Heart left ventricle (tissue), 16 donors: ENCODE data around the gene SECTM1. TPM values are rescaled to one million over a fixed set of nuclear protein-coding genes. Genes with fewer than 3 reads are reported as not detected.

Experiments used
- ATAC-seq, 4 donors: fragments of 200-7000 bp; cut with Tn5 transposase; one replicate each; pipeline ENCODE4 v1.9.1; 2020 to 2022; ENCODE audit warnings: moderate library complexity in 4 of 4, mild to moderate bottlenecking in 3 of 4, moderate number of reproducible peaks in 1 of 4
- DNase-seq, 5 donors: peaks; one replicate each; pipeline ENCODE4 v3.0.0-alpha.2; 2020
- H3K27ac ChIP-seq, 12 donors: fragments of 200-600 bp; sonication (generic) in 4 of 12; one replicate each; pipeline versions ENCODE4 v1.5.0 to v1.8.0; 2016 to 2022; ENCODE audit warnings: mild to moderate bottlenecking in 2 of 12
- H3K27me3 ChIP-seq, 9 donors: fragments of 200-600 bp; sonication (generic) in 2 of 9; one replicate each; pipeline versions ENCODE4 v1.5.1 to v1.8.0; 2016 to 2022; ENCODE audit warnings: mild to moderate bottlenecking in 3 of 9
- H3K36me3 ChIP-seq, 9 donors: fragments of 200-600 bp; sonication (generic) in 2 of 9; one replicate each; pipeline versions ENCODE4 v1.5.0 to v1.8.0; 2018 to 2022; ENCODE audit warnings: mild to moderate bottlenecking in 2 of 9
- H3K4me1 ChIP-seq, 12 donors: fragments of 200-600 bp; sonication (generic) in 4 of 12; one replicate each; pipeline versions ENCODE4 v1.5.0 to v1.8.0; 2016 to 2022; ENCODE audit warnings: mild to moderate bottlenecking in 3 of 12
- H3K4me3 ChIP-seq, 12 donors: fragments of 200-600 bp; sonication (generic) in 4 of 12; one replicate each; pipeline versions ENCODE4 v1.5.0 to v1.8.0; 2017 to 2022; ENCODE audit warnings: mild to moderate bottlenecking in 9 of 12, moderate library complexity in 4 of 12
- H3K9me3 ChIP-seq, 12 donors: fragments of 200-600 bp; sonication (generic) in 4 of 12; one replicate each; pipeline versions ENCODE4 v1.5.0 to v1.8.0; 2016 to 2022; ENCODE audit warnings: mild to moderate bottlenecking in 1 of 12
- POLR2A ChIP-seq, 2 donors: fragments of 450-650 bp; IDR thresholded peaks; one replicate each; pipeline ENCODE4 v1.6.1; 2017; ENCODE audit warnings: antibody characterized with exemption in 2 of 2, mild to moderate bottlenecking in 2 of 2, moderate library complexity in 2 of 2
- WGBS, 4 donors: extraction: QIAGEN DNeasy Blood & Tissue Kit in 2 of 4; methylation state at CpG; one replicate each; pipeline versions ENCODE4 v1.1.5 to v1.1.7; 2013 to 2018; 5-methylcytosine and 5-hydroxymethylcytosine counted together
- intact Hi-C, 10 donors: fragments of 100-400 bp; cut with DNase I; formaldehyde crosslinking; loops; one replicate each; pipeline versions ENCODE4 v1.11.1 to v1.14.2; 2022
- polyA plus RNA-seq, 2 donors: library from polyadenylated mRNA; stranded (reverse); fragments of 200-250 nt; gene quantifications; one replicate each; pipeline ENCODE4 v1.2.3, GENCODE V29; 2013
- total RNA-seq, 9 donors: library from RNA; depleted of rRNA in 2 of 9; stranded (reverse); fragments of >200 nt in 2 of 9; fragmentation: NEBNext Ultra II Directional in 3 of 9; extraction: Animal tissue kit (Norgen Biotek cat#: 25700) in 3 of 9; gene quantifications; one replicate each; pipeline versions ENCODE4 v1.1.0 to v1.2.4, GENCODE V29; 2016 to 2023
- TF ChIP-seq, protein P1 (sequence below), 12 donors: fragments of 200-600 bp; sonication (generic) in 4 of 12; IDR thresholded peaks; one replicate each; pipeline versions ENCODE4 v1.5.0 to v1.8.0; 2018 to 2022; ENCODE audit warnings: antibody characterized with exemption in 12 of 12, mild to moderate bottlenecking in 5 of 12
- donor health status: ischemic (EF 13 %, LVEDD 7.1; RV severe dilation, severe dysfunction).
- donor health status: healthy with polysubstance abuse.
- donor health status: DM: no; HTN: yes; CAD: no.
- donor health status: DM: no; HTN: no; CAD: no.
- donor health status: ischemic (EF 25% LVEDD 6.9; RV normal size, moderate dysfunction).
- donor health status: ischemic (EF 25% LVEDD 5.7; RV mildly dilated, moderate dysfunction).
- donor health status: healthy.
- donor health status: DM: yes; HTN: yes; CAD: no.
- donor health status: ischemic (EF 35%, LVEDD 5.7; RV mildly dilated, moderate dysfunction).
- donor health status: nonischemic (EF 11% LVEDD 7.7; RV severe dilation, severe dysfunction).
- donor health status: DM: yes; HTN: yes; CAD: no.
- donor health status: PGD.
- donor health status: ischemic (EF 29% LVEDD 5.4; RV normal size, mild dysfunction).
- donor health status: nonischemic (EF 23%, LVEDD 6.1; RV moderate dilation, normal function).

Gene SECTM1
- total and polyA plus RNA-seq, 11 donors: 2.3 to 41.6 (median 3.4) TPM

DNA sequence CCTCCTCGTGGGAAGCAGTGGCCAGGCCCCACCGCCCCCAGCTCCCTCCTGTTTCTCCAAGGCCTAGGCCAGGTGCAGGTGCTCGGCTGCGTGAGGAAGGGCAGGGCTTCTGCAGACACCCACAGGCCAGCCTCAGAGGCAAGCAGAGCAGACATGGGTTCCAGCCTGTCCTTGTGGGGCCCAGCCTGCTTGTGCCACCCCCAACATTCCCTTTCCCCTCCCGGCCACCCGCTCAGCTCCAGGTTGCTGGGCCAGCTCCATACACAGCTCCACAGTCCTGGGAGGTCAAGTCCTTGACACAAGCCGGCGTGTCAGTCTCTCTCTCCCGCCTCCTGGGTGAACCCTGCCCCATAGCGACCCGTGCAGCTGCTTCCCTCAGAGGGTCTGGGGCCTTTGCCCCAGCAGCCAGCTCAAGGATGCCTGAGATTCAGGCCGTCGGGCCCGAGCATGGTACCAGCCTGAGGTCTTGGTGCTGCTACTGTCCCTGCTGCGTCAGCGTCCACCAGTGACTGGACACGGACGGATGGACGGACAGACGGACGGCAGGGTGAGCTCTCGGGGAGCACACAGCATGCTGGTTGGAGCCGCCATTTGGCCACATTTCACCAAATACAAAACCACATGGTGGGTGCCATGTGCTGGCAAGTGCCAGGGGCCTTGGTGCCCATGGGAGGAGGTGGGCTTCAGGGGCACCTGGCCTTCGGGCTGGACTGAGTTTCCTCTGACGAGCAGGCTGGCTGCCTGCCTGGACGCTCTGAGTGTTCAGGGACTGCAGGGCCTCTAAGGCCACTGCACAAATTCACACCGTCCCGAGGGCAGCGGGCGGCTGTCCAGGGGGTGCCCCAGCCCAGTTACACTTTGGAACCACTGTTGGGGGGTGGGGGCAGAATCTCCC lies 8.0 kb downstream of the SECTM1 start:
- no peak overlapping the region for H3K27ac ChIP-seq
- no peak for TF ChIP-seq POLR2A (IDR thresholded peaks at IDR 0.05)
- TF ChIP-seq, protein P1, sequence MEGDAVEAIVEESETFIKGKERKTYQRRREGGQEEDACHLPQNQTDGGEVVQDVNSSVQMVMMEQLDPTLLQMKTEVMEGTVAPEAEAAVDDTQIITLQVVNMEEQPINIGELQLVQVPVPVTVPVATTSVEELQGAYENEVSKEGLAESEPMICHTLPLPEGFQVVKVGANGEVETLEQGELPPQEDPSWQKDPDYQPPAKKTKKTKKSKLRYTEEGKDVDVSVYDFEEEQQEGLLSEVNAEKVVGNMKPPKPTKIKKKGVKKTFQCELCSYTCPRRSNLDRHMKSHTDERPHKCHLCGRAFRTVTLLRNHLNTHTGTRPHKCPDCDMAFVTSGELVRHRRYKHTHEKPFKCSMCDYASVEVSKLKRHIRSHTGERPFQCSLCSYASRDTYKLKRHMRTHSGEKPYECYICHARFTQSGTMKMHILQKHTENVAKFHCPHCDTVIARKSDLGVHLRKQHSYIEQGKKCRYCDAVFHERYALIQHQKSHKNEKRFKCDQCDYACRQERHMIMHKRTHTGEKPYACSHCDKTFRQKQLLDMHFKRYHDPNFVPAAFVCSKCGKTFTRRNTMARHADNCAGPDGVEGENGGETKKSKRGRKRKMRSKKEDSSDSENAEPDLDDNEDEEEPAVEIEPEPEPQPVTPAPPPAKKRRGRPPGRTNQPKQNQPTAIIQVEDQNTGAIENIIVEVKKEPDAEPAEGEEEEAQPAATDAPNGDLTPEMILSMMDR (IDR thresholded peaks at IDR 0.05): no peak
- H3K4me3 ChIP-seq: no peak overlapping the region
- intact Hi-C loops: loop anchor here in 3 of 10 donors (10.0 kb wide), 3 partner anchors 91 to 291 kb away; partner anchors contain the start of genes DCXR (in 1 of the 3) and RAC3 (in 1 of the 3)
- ATAC-seq (no peak), DNase-seq (no peak)
- H3K4me1 ChIP-seq: peaks cover 0 to 20% (median 10%) of the 10 kb centered on the region in 12 donors
- H3K36me3 ChIP-seq: peaks cover 0 to 28% (median 0%) of the 10 kb centered on the region in 9 donors
- H3K9me3 ChIP-seq: no peaks in the 10 kb centered on the region
- H3K27me3 ChIP-seq: peaks cover 0 to 37% (median 0%) of the 10 kb centered on the region in 9 donors
- 90 to 96% (median 92%) methylated on average over 20 to 30 of the region's 30 CpGs for WGBS, 4 donors

DNA sequence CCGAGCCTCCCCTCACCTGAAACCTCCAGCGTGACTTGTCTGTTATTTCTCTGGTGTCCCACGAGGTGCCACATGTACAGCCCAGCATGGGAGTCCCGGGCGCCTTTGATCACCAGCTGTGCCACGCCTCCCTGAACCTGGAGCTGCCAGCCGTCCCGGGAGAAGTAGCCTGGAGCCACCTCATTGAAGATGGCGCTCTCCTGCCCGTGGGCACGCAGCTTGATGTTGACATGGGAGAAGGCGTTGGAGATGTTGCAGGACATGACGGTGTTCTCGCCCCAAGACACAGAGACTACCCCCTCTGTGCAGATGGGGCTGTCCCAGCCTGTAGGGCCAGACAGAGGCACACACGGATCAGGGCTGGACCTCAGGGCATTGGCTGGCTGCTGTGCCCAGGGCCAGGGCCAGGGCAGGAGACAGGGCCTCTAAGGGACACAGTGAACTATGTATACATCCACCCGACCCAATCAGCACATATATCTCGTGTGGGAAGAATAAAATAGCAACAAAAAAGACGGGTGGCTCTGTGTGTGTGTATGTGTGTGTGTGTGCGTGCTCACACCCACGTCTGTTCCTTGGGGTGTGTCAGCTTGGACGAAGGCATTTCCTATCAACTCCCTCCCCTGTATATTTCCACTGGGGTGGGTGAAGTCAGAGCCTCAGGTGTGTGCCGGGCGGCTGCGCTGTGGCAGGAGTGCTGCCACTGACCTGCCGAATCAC lies 8.8 kb downstream of the SECTM1 start:
- Histone ChIP-seq H3K4me1 (peaks cover 0 to 12% (median 4%) of the 10 kb centered on the region in 12 donors), H3K4me3 (no peak overlapping the region), H3K27ac (no peak overlapping the region), H3K9me3 (no peaks in the 10 kb centered on the region), H3K27me3 (peaks cover 0 to 30% (median 0%) of the 10 kb centered on the region in 9 donors), H3K36me3 (peaks cover 0 to 28% (median 0%) of the 10 kb centered on the region in 9 donors)
- WGBS, 4 donors: 73 to 76% (median 74%) methylated on average over 21 to 25 of the region's 25 CpGs
- DNase-seq (no peak), ATAC-seq (peak in 1 of 4 donors; percentile 23)
- TF ChIP-seq, protein P1 (IDR thresholded peaks at IDR 0.05): no peak
- TF ChIP-seq POLR2A (IDR thresholded peaks at IDR 0.05): no peak
- intact Hi-C loops: loop anchor here in 8 of 10 donors (5.0 to 10.0 kb wide), 8 partner anchors 82 to 297 kb away; partner anchors contain the start of genes RAC3 (in 3 of the 8) and DCXR (in 1 of the 8)

DNA sequence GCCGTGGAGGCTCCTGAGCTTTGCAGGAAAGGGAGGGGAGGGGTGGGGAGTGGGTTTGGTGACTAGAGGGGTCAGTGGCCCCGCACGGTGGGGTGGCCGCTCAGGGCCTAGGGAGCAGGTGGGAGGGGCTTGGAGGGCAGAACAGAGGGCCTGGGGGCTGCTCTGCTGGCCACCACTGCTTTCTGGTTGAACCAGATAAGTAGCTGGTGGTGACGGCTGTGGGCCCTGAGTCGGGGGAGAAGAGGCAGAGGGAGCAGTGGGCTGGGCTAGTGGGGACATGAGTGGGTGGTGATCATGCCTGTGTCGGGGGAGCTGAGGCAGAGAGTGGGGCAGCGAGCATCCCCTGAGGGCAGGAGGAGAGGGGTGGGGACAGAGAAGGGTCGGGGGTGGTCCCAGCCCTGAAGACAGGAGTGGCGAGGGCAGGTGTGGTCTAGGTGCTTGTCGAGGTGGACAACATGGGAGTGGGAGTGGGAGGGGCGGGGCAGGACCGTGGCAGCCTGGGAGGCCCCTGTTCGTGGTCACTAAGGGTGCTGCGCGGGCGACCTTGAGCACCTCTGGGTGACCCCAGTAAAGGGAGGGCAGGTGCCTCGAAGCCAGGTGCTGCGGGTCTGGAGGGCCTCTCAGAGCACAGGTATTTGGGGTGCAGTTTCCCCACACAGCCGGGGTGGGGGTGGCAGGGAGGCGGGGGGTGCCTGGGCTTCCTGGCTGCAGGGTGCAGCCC lies 9.9 kb downstream of the SECTM1 start:
- Histone ChIP-seq H3K9me3 (no peaks in the 10 kb centered on the region), H3K4me3 (no peak overlapping the region), H3K4me1 (peaks cover 0 to 11% (median 4%) of the 10 kb centered on the region in 12 donors), H3K27ac (no peak overlapping the region), H3K36me3 (peaks cover 0 to 25% (median 0%) of the 10 kb centered on the region in 9 donors), H3K27me3 (peaks cover 0 to 29% (median 0%) of the 10 kb centered on the region in 9 donors)
- TF ChIP-seq, protein P1 (IDR thresholded peaks at IDR 0.05): no peak
- TF ChIP-seq POLR2A (IDR thresholded peaks at IDR 0.05): no peak
- 63 to 72% (median 71%) methylated on average over 19 to 21 of the region's 21 CpGs for WGBS, 4 donors
- no peak for DNase-seq
- ATAC-seq: no peak
- intact Hi-C loops: loop anchor here in 8 of 10 donors (5.0 to 10.0 kb wide), 8 partner anchors 81 to 296 kb away; partner anchors contain the start of genes RAC3 (in 3 of the 8) and DCXR (in 1 of the 8)
